ENCODE results near the gene ANKRD55.
"Not testable (repeated sequence)": the region's sequence is repeated elsewhere in the genome, so short reads cannot be mapped to it uniquely, and the experiment has no call there.

Gene ANKRD55

DNA sequence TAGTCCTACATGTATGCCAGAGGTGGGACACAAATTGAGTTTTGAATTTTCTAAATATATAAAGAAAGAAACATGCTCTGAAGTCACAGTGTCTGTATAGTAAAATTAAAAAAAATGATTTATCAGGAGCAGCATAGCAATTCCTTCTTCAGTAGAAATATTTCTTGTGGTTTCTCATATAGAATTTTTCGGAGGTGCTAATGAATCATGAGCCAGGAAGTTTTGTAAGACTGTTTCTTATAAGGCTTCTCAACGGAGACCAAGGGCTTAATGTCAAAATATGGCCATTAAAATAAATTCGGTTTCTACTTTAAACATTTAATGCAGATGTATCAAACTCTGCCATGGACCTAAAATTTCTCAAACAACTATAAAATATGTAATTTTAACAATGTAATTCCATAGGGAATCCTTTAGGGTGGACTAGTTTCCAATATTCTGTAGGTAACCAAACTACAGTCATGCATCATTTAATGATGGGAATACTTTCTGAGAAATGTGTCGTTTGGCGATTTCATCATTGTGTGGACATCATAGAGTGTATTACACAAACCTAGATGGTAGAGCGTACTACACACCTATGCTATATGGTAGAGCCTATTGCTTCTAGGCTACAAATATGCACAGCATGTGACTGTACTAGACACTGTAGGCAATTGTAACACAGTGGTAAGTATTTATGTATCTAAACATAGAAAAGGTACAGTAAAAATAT, 66.3 kb downstream of the ANKRD55 start:
- DNase-seq = peak; percentile 85

DNA sequence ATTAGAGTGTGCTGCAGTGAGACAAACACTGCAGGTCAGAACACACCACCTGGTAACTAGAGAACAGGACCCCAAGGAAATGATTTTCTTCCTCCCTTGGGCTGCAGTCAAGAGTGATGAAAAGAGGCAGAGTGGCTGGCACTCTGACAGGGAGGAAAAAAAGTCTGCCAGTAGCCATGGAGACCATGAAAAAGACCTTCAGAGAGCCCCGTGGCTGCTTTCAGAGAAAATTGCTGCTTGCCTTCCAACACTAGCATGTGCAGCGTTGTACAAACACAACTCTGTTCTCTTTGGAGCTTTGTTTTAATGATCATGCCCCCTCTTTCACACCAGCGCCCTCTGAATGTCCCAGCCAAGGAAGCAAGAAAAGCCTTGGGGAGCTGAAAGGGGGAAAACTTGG, 68.8 kb downstream of the ANKRD55 start:
- DNase-seq = no peak

DNA sequence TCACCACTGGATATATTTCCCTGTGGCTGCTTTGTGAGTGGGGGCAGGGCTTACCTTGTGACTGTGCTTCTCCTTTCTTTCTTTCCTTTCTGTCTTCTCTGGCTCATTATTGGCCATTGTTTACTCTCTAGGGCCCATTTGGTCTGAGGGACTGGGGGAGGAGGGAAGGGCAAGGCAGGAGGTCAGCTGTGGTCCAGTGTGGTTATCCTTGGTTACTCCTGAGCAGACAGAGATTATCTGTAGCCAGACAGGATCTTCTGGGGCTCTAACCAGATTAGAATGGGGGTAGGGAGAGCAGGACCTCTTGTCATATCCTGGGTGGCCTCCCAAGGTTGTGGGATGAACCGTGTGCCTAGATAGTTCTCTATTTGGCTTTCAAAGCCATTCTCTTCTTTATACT, 71.2 kb downstream of the ANKRD55 start:
- DNase-seq = no peak

DNA sequence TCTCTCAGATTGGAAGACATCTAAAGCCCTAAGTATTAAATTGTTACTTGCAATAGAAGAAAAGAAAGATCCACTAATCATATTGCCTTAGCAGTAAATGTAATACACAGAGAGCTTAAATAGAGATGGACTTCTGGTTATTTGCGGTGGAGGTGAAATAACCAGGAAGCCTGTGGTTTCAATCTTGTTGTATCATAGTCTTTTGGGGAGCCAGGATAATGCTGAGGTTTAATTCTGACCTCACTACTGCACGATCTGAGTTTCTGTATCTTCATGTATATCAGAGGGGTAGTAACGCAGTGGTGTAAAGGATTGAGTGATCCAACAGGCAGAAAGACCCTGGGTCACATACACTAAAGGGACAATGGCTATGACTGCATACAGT, 71.7 kb downstream of the ANKRD55 start:
- no peak for DNase-seq

DNA sequence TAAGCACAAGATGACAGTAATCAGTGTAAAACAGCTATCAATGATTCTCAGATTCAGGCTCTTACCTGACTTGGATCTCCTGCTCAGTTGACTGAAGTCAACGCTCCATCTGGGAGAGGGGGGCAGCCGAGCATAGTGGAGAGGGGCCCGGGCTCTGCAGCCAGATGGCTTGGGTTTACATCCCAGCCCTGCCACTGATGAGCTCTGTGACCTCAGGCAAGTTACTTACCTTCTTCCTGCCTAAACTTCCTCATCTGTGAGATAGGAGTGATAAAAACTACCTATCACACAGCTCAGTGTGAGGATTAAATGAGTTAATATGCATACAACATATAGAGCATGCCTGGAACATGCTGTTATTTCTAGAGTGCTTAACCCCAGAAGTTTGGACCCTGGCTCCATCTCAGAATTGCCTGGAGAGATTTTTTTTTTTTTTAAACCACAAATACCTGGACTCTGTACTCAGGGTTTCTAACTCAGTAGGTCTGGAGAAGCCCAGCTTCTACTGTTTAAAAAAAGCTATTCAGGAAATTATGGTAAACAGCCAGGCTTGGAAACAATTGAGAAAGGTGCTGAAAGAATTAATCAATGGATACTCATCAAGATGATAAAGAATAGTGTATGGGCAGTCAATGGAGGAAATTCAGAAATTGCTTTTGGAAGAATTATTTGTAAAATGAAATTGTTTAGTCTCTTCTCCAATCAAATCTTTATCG, 72.2 kb downstream of the ANKRD55 start:
- DNase-seq = no peak

DNA sequence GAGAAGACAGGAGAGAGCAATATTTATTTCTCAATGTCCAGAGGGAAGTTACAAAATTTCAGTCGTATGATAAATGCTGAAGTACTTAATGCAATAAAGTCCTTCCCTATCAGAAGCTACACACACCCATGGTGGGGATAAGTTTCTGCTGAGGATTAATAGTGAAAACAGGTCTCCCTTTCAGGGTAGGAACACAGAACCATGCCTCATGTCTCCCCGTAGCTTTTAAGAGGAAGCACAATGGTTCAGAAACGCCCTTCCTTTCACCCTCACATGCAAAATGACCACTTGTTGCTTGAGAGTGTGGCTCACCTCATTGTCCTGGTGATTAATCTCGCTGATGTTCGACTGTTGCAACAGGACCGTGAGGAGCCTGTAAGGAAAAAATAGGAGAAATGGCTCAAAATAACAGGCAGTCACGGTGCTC, 73.6 kb downstream of the ANKRD55 start:
- DNase-seq = no peak

DNA sequence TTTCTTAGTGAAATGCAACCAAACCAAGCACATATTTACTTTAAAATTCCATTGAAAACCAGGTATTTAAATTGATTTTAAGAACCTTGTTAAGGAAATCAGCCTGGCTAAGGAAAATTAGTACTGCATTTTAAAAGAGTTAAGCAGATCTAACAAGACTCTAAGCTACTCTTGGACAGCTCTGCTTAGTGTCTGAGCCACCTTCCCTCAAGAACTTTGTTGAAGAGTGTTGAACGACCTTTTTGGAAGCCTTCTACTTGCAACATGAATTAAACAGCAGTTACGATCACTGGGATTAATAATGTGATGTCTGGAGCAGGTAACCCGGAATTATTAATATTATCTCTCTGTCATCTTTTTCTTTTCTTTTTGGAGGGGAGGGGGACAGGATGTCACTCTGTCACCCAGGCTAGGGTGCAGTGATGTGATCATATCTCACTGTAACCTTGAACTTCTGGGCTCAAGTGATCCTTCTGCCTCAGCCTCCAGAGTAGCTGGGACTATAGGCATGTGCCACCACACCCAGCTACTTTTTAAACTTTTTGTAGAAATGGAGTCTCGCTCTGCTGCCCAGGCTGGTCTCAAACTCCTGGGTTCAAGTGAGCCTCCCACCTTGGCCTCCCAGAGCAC, 74.7 kb downstream of the ANKRD55 start:
- no peak for DNase-seq

DNA sequence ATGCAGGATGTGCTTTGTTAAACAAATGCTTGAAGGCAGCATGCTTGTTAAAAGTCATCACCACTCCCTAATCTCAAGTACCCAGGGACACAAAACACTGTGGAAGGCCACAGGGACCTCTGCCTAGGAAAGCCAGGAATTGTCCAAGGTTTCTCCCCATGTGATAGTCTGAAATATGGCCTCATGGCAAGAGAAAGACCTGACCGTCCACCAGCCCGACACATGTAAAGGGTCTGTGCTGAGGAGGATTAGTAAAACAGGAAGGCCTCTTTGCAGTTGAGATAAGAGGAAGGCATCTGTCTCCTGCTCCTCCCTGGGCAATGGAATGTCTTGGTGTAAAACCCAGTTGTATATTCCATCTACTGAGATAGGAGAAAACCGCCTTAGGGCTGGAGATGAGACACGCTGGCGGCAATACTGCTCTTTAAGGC, 75.9 kb downstream of the ANKRD55 start:
- DNase-seq = not testable (repeated sequence)

DNA sequence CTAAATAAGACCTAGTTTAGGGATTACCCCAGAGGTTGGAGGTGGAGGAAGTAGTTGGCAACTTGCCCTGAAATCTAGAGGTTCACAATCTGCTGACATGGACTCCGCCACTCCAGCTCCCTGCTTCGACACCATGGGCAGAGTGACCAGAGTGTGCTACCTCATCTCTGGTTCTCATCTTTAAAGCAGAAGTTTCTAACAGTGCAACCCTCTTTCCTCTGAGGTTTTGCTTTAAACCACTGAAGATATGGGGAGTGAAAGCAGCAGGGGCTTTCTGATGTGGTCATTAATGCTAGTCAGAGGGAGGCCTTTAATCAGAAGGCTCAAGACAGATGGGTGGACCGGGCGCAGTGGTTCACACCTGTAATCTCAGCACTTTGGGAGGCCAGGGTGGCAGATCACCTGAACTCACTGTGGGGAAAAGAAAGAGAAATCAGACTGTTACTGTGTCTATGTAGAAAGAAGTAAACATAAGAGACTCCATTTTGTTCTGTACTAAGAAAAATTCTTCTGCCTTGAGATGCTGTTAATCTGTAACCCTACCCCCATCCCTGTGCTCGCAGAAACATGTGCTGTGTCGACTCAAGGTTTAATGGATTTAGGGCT, 76.4 kb downstream of the ANKRD55 start:
- DNase-seq = not testable (repeated sequence)

DNA sequence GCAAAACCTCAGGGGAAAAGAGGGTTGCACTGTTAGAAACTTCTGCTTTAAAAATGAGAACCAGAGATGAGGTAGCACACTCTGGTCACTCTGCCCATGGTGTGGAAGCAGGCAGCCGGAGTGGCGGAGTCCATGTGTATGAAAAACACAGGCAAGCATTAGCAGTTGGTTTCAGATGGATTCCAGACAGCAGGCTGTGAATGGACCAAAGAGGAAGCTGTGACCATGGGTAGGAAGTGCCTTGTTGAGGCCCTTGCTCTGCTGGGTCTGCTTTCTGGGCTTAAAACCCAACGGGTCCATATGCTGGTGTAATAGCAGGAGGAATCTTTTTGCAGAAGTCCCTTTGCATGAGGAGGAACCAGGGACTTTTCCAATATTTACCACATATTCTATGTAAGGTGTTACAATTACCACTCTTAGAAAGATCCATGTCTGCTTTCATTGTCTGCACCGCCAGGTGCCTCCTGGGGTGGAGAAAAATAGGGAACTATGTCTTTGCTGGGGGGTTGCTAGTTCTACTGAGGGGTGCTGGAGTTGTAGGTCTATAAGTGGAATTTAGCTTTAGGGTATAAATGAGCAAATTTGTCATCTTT, 77.0 kb downstream of the ANKRD55 start:
- no peak for DNase-seq

DNA sequence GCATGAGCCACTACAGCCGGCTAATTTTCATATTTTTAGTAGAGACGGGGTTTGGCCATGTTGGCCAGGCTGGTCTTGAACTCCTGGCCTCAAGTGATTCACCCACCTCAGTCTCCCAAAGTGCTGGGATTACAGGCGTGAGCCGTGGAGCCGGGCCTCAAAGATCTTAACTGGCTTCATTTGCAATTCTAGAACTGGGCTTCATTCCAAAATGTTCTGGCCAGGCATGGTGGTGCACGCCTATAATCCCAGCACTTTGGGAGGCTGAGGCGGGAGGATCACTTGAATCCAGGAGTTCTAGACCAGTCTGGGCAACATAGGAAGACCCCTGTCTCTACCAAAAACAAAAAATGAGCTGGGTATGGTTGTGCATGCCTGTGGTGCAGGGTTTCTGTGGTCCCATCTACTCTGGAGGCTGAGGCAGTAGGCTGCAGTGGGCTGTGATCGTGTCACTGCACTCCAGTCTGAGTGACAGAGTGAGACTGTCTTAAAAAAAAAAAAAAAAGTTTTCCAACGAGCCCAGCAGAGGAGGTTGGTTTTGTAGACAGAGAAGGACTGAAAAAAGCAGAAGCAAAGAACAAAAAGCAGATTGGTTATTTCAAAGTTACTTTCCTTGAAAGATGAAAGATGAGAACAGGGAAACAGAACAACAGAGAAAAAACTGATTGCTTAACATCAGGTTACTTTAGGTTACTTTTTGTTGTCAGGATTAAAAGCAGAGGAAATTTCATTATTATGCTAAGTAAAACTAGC, 78.2 kb downstream of the ANKRD55 start:
- no peak for DNase-seq

DNA sequence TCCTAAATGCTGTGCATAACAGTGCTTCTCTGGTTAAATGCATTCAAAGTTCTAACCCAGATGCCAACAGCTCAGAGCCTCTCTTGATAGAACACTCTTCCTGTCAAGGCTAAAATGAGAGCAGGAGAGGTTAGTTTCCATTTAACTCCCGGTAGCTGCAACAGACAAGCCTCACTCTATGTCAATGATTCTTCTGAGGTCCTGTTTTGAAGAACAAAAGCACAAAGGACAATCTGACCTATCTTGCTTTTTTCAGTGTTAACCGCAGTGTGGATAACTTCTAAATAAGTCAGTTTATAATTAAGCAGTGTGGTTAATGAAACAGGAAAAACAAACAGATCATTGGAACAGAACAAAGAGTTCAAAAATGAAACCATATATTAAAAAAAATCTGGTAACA, 80.7 kb downstream of the ANKRD55 start:
- no peak for DNase-seq

DNA sequence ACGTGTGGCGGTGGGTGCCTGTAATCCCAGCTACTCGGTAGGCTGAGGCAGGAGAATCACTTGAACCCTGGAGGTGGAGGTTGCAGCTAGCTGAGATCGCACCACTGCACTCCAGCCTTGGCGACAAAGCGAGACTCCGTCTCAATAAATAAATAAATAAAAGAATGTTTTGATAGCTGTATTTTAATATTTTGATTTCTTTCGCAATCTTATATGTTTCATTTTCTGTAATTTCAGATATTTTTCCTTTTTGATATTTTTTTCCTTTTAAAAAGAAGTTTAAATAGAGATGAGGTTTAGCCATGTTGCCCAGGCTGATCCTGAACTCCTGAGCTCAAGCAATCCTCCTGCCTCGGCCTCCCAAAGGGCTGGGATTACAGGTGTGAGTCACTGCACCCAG, 82.4 kb downstream of the ANKRD55 start:
- DNase-seq = not testable (repeated sequence)

DNA sequence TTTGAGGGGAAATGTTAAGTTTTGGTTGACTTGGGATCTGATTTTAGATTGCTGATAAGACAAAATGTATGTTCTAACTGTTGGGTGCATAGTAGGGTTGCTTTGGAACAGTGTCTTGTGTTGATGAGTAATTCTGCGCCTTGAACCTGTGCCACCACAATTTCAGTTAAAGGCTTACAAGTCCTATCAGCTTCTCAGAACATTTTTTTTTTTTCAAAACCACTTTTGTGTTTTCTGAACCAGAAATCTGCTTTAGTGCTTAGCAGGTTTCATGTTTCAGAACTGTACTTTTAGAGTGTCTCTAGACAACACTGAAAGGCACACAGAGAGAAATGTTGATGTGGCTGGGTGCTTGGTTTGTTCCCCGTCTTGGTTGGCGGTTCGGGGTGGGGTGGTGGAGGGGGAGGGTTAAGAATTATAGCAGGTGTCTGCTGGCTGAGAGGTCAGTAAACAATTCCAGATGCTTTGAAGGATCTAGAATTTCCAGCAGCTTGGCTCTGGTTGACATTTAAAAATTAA, 84.6 kb downstream of the ANKRD55 start:
- DNase-seq = no peak

DNA sequence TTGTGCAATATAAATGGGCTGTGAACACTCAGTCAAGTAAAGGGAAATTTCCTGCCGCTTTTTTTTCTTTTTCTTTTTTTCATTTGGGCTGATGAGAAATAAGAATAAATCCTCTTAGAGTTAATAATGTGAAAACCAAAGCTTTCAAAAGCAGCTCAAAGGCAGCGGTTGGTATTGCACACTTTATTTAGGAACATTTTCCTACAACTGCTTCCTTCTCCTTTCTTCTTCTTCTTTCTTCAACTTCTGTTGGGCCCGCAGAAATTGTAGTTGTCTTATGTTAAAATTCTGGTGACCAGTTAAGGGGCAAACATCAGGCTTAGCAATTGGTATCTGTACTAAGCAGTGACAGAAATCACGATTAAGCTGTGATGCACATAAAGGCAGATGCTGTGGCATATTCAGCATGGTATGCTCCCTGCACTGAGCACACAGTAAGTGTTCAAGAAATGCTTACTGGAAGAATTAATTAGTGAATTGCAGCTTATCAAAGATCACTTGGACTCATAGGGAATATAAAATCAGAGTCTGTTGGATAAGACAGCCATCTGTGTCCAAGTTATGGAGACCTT, 85.4 kb downstream of the ANKRD55 start:
- no peak for DNase-seq

DNA sequence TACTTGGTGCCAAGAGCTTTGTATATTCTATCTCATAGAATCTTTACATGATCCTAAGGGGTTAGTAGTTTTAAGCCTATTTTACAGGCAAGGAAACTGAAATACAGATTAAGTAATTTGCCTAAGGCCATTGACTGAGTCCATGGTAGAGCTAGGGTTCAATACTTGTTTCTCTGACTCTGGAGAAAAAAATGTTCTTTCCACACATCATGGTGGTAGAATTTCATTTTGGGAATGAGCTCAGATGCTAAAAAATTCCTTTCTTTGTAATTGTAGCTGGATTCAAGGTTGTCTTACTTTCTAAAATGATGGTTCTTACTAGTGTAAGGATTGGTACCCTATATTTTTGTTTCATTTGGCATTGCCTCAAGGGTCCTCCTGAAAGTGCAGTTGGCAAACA, 86.0 kb downstream of the ANKRD55 start:
- no peak for DNase-seq

DNA sequence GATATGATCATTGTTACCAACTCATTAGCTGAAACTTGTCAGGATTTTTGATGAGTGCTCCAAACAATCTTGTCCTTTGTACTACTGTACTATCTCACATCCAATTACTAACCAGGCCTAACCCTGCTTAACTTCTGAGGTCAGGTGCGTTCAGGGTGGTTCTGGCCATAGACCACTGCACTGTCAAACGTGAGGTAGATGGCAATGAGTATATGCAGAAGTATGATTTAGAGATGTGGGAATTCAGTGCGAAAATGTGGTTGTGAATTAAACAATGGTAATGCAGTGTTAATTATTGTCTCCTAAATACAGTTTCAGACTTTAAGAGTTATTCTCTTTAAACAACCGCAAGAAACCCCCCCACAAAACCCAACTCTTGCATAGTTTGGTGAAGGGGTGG, 86.5 kb downstream of the ANKRD55 start:
- no peak for DNase-seq

DNA sequence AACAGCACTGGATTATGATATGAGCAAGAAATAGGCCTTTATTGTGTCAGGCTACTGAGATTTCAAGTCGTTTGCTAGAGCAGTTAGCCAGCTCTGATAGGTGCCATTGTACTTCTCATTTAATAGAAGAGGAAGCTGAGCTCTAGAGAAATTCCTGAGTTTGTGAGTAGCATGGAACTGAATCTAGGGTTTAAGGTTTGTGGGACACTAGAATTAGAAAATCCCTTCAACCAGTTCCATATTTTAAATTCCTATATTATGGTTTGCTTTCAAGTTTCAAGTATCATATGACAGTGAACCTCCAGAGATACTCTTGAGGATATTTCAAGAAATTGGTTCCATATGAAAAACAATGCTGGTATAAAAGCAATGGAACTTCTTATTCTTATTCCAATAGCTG, 87.6 kb downstream of the ANKRD55 start:
- peak; percentile 68 for DNase-seq

DNA sequence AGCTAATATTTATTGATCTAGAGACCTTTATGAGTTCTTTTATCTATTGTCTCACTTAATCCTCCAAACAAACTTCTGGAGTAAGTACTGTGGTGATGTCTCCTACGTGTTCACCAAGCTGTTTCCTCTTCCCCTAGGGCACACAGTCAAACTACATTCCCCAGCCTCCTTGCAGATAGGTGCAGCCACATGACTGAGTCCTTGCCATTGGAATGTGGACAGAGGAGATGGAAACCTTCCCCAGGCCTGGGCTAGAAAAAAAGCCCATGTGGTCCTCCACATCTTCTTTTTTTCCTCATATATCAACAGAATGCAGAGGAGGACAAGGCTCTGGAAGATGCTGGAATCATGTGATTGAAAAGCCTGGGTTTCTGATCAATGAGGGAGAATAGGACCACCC, 88.0 kb downstream of the ANKRD55 start:
- no peak for DNase-seq

DNA sequence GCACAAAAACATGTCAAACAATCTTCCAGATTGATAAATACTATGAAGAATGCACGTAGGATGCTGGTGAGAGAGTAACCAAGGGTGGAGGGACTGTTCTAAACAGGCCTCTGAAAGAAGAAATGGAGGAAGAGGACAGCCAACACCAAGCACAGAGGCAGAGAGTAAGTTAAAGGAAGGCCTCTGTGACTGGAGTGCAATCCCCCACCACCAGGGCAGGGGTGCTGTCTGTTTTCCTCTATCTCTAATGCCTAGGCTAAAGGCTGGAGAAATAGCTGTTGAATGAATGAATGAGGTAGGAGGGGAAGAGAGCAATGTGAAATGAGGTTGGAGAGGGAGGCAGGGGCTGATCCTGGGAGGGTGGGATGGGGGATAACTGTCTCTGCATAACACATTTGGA, 88.9 kb downstream of the ANKRD55 start:
- DNase-seq = no peak

DNA sequence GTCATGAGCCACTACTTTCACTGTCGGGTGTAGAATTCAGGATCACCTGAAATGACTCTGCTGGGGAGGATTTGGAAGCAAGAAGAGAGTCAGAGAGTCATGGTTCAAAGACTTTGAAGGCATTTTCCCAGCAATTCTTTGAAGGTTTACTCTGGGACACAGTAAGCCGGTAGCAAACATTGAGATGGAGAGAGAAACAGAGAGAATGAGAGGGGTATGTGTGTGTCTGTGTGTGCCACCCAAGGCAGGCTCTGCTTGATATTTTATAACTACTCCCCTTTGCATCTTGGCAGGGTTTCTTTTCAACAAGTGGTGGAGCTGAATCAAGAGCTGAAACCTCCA, 89.8 kb downstream of the ANKRD55 start:
- DNase-seq = no peak

Data from fibroblast of skin of right quadriceps (primary cell).